Spleen (tissue), 7 donors: ENCODE measurements around the gene STXBP6.

ENCODE experiments used
- CTCF ChIP-seq, 11 experiments: fragments of 200-600 bp in 7 of 11; fragments of 450-650 bp in 4 of 11; sonication (generic) in 4 of 11; IDR thresholded peaks in 8 of 11; conservative IDR thresholded peaks in 3 of 11; 1 replicate in 7 of 11; 2 replicates in 4 of 11; pipeline versions ENCODE4 v1.4.0 to v1.8.0; 2016 to 2021; ENCODE audit warnings: antibody characterized with exemption in 11 of 11, inconsistent platforms in 4 of 11, mild to moderate bottlenecking in 1 of 11
- POLR2A ChIP-seq, 3 donors: fragments of 450-650 bp; IDR thresholded peaks; one replicate each; pipeline ENCODE4 v1.5.1; 2017; ENCODE audit warnings: antibody characterized with exemption in 3 of 3, mild to moderate bottlenecking in 1 of 3
- POLR2AphosphoS5 ChIP-seq, 3 donors: sonication (generic); formaldehyde crosslinking; IDR thresholded peaks; one replicate each; pipeline ENCODE4 v1.5.1; 2017; ENCODE audit warnings: antibody characterized with exemption in 3 of 3
- donor health status: DM: no; HTN: no; CAD: no; lungs with moderate emphysema.
- donor health status: DM: no; HTN: no; CAD: no.
- donor health status: DM: no; HTN: no; CAD: no.

GRCh38 chr14:24911324-24912109 is 138.4 kb downstream of the STXBP6 start:
- TF ChIP-seq CTCF (IDR thresholded peaks at IDR 0.05 in 8 of 11, conservative IDR thresholded peaks at IDR 0.05 in 3 of 11), result no peak
- TF ChIP-seq POLR2A (IDR thresholded peaks at IDR 0.05), result no peak
- no peak for TF ChIP-seq POLR2AphosphoS5 (IDR thresholded peaks at IDR 0.05)
